Gastrocnemius medialis (tissue), 4 donors: ENCODE measurements around the gene KPTN. TPM values are rescaled to one million over a fixed set of nuclear protein-coding genes. Genes with fewer than 3 reads are reported as not detected.
A peak's percentile ranks its signal among the peaks of the same experiment; 100 is the strongest.

Experiments used
- ATAC-seq, 2 donors: fragments of 150-250 bp; one replicate each; pipeline ENCODE4 v1.9.1; 2016
- DNase-seq, 2 donors: peaks; one replicate each; pipeline ENCODE4 v3.0.0-alpha.2; 2019
- H3K27ac ChIP-seq, 4 donors: fragments of 200-600 bp; sonication (generic); 1 replicate in 1 of 4; 2 replicates in 3 of 4; pipeline ENCODE4 v1.5.1; 2016 to 2018; ENCODE audit warnings: mild to moderate bottlenecking in 2 of 4, moderate library complexity in 1 of 4
- H3K27me3 ChIP-seq, 3 donors: fragments of 200-600 bp; sonication (generic) in 2 of 3; 1 replicate in 1 of 3; 2 replicates in 2 of 3; pipeline versions ENCODE4 v1.5.1 to v1.6.0; 2016 to 2019; ENCODE audit warnings: mild to moderate bottlenecking in 1 of 3, moderate library complexity in 1 of 3
- H3K36me3 ChIP-seq, 2 donors: fragments of 200-600 bp; sonication (generic) in 1 of 2; one replicate each; pipeline ENCODE4 v1.5.1; 2017 to 2018
- H3K4me1 ChIP-seq, 2 donors: fragments of 200-600 bp; sonication (generic) in 1 of 2; one replicate each; pipeline ENCODE4 v1.5.1; 2016 to 2017; ENCODE audit warnings: mild to moderate bottlenecking in 2 of 2
- H3K4me3 ChIP-seq, 4 donors: fragments of 200-600 bp; sonication (generic) in 3 of 4; 1 replicate in 1 of 4; 2 replicates in 3 of 4; pipeline ENCODE4 v1.5.1; 2016 to 2019; ENCODE audit warnings: mild to moderate bottlenecking in 2 of 4
- H3K9me3 ChIP-seq, 3 donors: fragments of 200-600 bp; sonication (generic) in 2 of 3; 1 replicate in 1 of 3; 2 replicates in 2 of 3; pipeline ENCODE4 v1.5.1; 2016 to 2019
- CTCF ChIP-seq, 5 experiments: fragments of 450-650 bp in 3 of 5; fragments of 200-600 bp in 2 of 5; sonication (generic) in 2 of 5; IDR thresholded peaks in 4 of 5; conservative IDR thresholded peaks in 1 of 5; 1 replicate in 4 of 5; 2 replicates in 1 of 5; pipeline ENCODE4 v1.5.1; 2016 to 2019; ENCODE audit warnings: antibody characterized with exemption in 5 of 5, mild to moderate bottlenecking in 3 of 5, moderate library complexity in 3 of 5
- POLR2A ChIP-seq, 2 donors: fragments of 450-650 bp; IDR thresholded peaks; one replicate each; pipeline ENCODE4 v1.6.1; 2017; ENCODE audit warnings: antibody characterized with exemption in 2 of 2, mild to moderate bottlenecking in 2 of 2, moderate library complexity in 2 of 2
- in situ Hi-C, 4 donors: fragments of 200-750 bp; cut with MboI; loops; one replicate each; pipeline versions ENCODE4 v1.15.0 to v1.8.0; 2017; ENCODE audit warnings: low sequenced_read_pairs in 4 of 4
- intact Hi-C: fragments of 100-400 bp; cut with DNase I; formaldehyde crosslinking; loops from one replicate; pipeline ENCODE4 v1.15.1; 2023; ENCODE audit warnings: low total_unique reads
- total RNA-seq, 4 donors: library from RNA; depleted of rRNA; stranded (reverse); fragments of >200 nt; gene quantifications; one replicate each; pipeline versions ENCODE4 v1.1.0 to v1.2.3, GENCODE V29; 2016

KPTN gene
- total RNA-seq, 4 donors from 2014 or later = 0.91 to 6.4 (median 3.9) TPM

- peaks cover 0 to 24% of the 10 kb centered on the region in 2 donors for H3K36me3 ChIP-seq
- TF ChIP-seq POLR2A (IDR thresholded peaks at IDR 0.05) = no peak
- no peak for TF ChIP-seq CTCF (IDR thresholded peaks at IDR 0.05 in 4 of 5, conservative IDR thresholded peaks at IDR 0.05 in 1 of 5)
- in situ Hi-C loops = no loop called here
- ATAC-seq = no peak
- H3K9me3 ChIP-seq = no peaks in the 10 kb centered on the region
- H3K4me1 ChIP-seq = peaks cover 0 to 5% of the 10 kb centered on the region in 2 donors
- no peaks in the 10 kb centered on the region for H3K27me3 ChIP-seq
- DNase-seq = no peak
- peak overlapping the region; percentile 89 to 95 (median 92) for H3K27ac ChIP-seq
- intact Hi-C loops = loop anchor here (10.0 kb wide), 1 partner anchor 1580 kb away; the partner anchor contains the start of gene MYPOP
- H3K4me3 ChIP-seq = peak overlapping the region in 1 of 4 donors; percentile 79
Observed at GRCh38 chr19:47485210-47485609, 1.2 kb upstream of the KPTN start.

- peak in 1 of 2 donors; percentile 16 for DNase-seq
- Histone ChIP-seq H3K27ac (peak overlapping the region in 1 of 4 donors; percentile 93), H3K36me3 (peaks cover 0 to 8% of the 10 kb centered on the region in 2 donors), H3K4me1 (peaks cover 0 to 5% of the 10 kb centered on the region in 2 donors), H3K9me3 (no peaks in the 10 kb centered on the region), H3K27me3 (no peaks in the 10 kb centered on the region), H3K4me3 (peak overlapping the region in 3 of 4 donors; percentile 67 to 89 (median 79))
- ATAC-seq = no peak
- intact Hi-C loops (loop anchor here (2.0 to 10.0 kb wide), 2 partner anchors 46 to 1578 kb away; partner anchors contain the start of gene MYPOP), in situ Hi-C loops (no loop called here)
- no peak for TF ChIP-seq POLR2A (IDR thresholded peaks at IDR 0.05)
- no peak for TF ChIP-seq CTCF (IDR thresholded peaks at IDR 0.05 in 4 of 5, conservative IDR thresholded peaks at IDR 0.05 in 1 of 5)
Observed at GRCh38 chr19:47483200-47483599, 819 bp downstream of the KPTN start.

- H3K4me3 ChIP-seq = no peak overlapping the region
- in situ Hi-C loops (no loop called here), intact Hi-C loops (loop anchor here (2.0 to 10.0 kb wide), 2 partner anchors 45 to 1577 kb away; partner anchors contain the start of gene MYPOP)
- no peaks in the 10 kb centered on the region for H3K9me3 ChIP-seq
- no peak for DNase-seq
- H3K4me1 ChIP-seq = peaks cover 0 to 5% of the 10 kb centered on the region in 2 donors
- ATAC-seq = no peak
- H3K36me3 ChIP-seq = no peaks in the 10 kb centered on the region
- no peak overlapping the region for H3K27ac ChIP-seq
- H3K27me3 ChIP-seq = no peaks in the 10 kb centered on the region
- no peak for TF ChIP-seq CTCF (IDR thresholded peaks at IDR 0.05 in 4 of 5, conservative IDR thresholded peaks at IDR 0.05 in 1 of 5)
- no peak for TF ChIP-seq POLR2A (IDR thresholded peaks at IDR 0.05)
Observed at GRCh38 chr19:47481460-47482052, 2.5 kb downstream of the KPTN start.

- no peak for DNase-seq
- in situ Hi-C loops (no loop called here), intact Hi-C loops (loop anchor here (10.0 kb wide), 1 partner anchor 1576 kb away; the partner anchor contains the start of gene MYPOP)
- TF ChIP-seq POLR2A (IDR thresholded peaks at IDR 0.05) (no peak), CTCF (IDR thresholded peaks at IDR 0.05 in 4 of 5, conservative IDR thresholded peaks at IDR 0.05 in 1 of 5) (no peak)
- no peaks in the 10 kb centered on the region for H3K9me3 ChIP-seq
- peak overlapping the region in 1 of 4 donors; percentile 26 for H3K4me3 ChIP-seq
- no peaks in the 10 kb centered on the region for H3K27me3 ChIP-seq
- no peaks in the 10 kb centered on the region for H3K36me3 ChIP-seq
- peaks cover 0 to 5% of the 10 kb centered on the region in 2 donors for H3K4me1 ChIP-seq
- no peak overlapping the region for H3K27ac ChIP-seq
- no peak for ATAC-seq
Observed at GRCh38 chr19:47480658-47481057, 3.4 kb downstream of the KPTN start.
